Upper lobe of left lung (tissue), 6 donors: Measurements from ENCODE around the gene IRF5. TPM values are rescaled to one million over a fixed set of nuclear protein-coding genes. Genes with fewer than 3 reads are reported as not detected.

Experiments used
- ATAC-seq, 2 donors: fragments of 200-7000 bp; cut with Tn5 transposase; one replicate each; pipeline ENCODE4 v1.9.1; 2022; ENCODE audit warnings: mild to moderate bottlenecking in 2 of 2, moderate library complexity in 2 of 2; ENCODE audit not compliant: low FRiP score in 2 of 2
- DNase-seq, 2 donors: peaks; one replicate each; pipeline ENCODE4 v3.0.0-alpha.2; 2019 to 2020
- H3K27ac ChIP-seq, 4 donors: fragments of 200-600 bp; sonication (generic); one replicate each; pipeline ENCODE4 v1.5.1; 2016 to 2019
- H3K27me3 ChIP-seq, 4 donors: fragments of 200-600 bp; sonication (generic); one replicate each; pipeline ENCODE4 v1.5.1; 2017 to 2019
- H3K36me3 ChIP-seq, 4 donors: fragments of 200-600 bp; sonication (generic); one replicate each; pipeline ENCODE4 v1.5.1; 2016 to 2019
- H3K4me1 ChIP-seq, 4 donors: fragments of 200-600 bp; sonication (generic); one replicate each; pipeline ENCODE4 v1.5.1; 2018 to 2019
- H3K4me3 ChIP-seq, 4 donors: fragments of 200-600 bp; sonication (generic); one replicate each; pipeline ENCODE4 v1.5.1; 2017 to 2019; ENCODE audit warnings: mild to moderate bottlenecking in 2 of 4, moderate library complexity in 1 of 4
- H3K9me3 ChIP-seq, 4 donors: fragments of 200-600 bp; sonication (generic); one replicate each; pipeline ENCODE4 v1.5.1; 2018 to 2019
- EP300 ChIP-seq, 4 donors: sonication (generic); formaldehyde crosslinking; IDR thresholded peaks; one replicate each; pipeline ENCODE4 v1.5.1; 2017; ENCODE audit warnings: antibody characterized with exemption in 4 of 4, control low read depth in 2 of 4
- POLR2A ChIP-seq, 4 donors: fragments of 450-650 bp; IDR thresholded peaks; one replicate each; pipeline ENCODE4 v1.5.1; 2016 to 2017; ENCODE audit warnings: antibody characterized with exemption in 4 of 4, mild to moderate bottlenecking in 2 of 4
- POLR2AphosphoS5 ChIP-seq, 2 donors: sonication (generic); formaldehyde crosslinking; IDR thresholded peaks; one replicate each; pipeline ENCODE4 v1.5.1; 2017; ENCODE audit warnings: antibody characterized with exemption in 2 of 2
- WGBS, 2 donors: methylation state at CpG; one replicate each; pipeline ENCODE4 v1.1.5; 2017 to 2018; 5-methylcytosine and 5-hydroxymethylcytosine counted together
- total RNA-seq, 6 donors: library from RNA; depleted of rRNA in 4 of 6; stranded (reverse); fragments of >200 nt in 4 of 6; gene quantifications; one replicate each; pipeline versions ENCODE4 v1.1.0 to v1.2.1, GENCODE V29; 2016 to 2021
- TF ChIP-seq, protein P1 (sequence below), 6 experiments: fragments of 450-650 bp in 4 of 6; fragments of 200-600 bp in 2 of 6; sonication (generic) in 2 of 6; IDR thresholded peaks; one replicate each; pipeline ENCODE4 v1.5.1; 2016 to 2019; ENCODE audit warnings: antibody characterized with exemption in 6 of 6
- donor health status: DM: no; HTN: no; CAD: no; lungs with moderate emphysema.
- donor health status: DM: no; HTN: yes; CAD: no; lungs with severe emphysema.

Gene IRF5
- total RNA-seq, 6 donors from 2014 or later: 10.7 to 83.8 (median 45.8) TPM

- H3K36me3 ChIP-seq: peaks cover 0 to 13% (median 1%) of the 10 kb centered on the region in 4 donors
- TF ChIP-seq EP300 (IDR thresholded peaks at IDR 0.05) (no peak), POLR2A (IDR thresholded peaks at IDR 0.05) (no peak), POLR2AphosphoS5 (IDR thresholded peaks at IDR 0.05) (no peak)
- TF ChIP-seq, protein P1, sequence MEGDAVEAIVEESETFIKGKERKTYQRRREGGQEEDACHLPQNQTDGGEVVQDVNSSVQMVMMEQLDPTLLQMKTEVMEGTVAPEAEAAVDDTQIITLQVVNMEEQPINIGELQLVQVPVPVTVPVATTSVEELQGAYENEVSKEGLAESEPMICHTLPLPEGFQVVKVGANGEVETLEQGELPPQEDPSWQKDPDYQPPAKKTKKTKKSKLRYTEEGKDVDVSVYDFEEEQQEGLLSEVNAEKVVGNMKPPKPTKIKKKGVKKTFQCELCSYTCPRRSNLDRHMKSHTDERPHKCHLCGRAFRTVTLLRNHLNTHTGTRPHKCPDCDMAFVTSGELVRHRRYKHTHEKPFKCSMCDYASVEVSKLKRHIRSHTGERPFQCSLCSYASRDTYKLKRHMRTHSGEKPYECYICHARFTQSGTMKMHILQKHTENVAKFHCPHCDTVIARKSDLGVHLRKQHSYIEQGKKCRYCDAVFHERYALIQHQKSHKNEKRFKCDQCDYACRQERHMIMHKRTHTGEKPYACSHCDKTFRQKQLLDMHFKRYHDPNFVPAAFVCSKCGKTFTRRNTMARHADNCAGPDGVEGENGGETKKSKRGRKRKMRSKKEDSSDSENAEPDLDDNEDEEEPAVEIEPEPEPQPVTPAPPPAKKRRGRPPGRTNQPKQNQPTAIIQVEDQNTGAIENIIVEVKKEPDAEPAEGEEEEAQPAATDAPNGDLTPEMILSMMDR (IDR thresholded peaks at IDR 0.05): no peak
- ATAC-seq: no peak
- H3K4me3 ChIP-seq: no peak overlapping the region
- WGBS, 2 donors: 69 to 72% methylated on average over 7 of the region's 7 CpGs
- no peak overlapping the region for H3K27ac ChIP-seq
- no peak for DNase-seq
- peaks cover 0 to 9% (median 6%) of the 10 kb centered on the region in 4 donors for H3K4me1 ChIP-seq
- H3K9me3 ChIP-seq: no peaks in the 10 kb centered on the region
- no peaks in the 10 kb centered on the region for H3K27me3 ChIP-seq
These were observed 6.9 kb downstream of the IRF5 start for GRCh38 chr7:128944487-128945236.

DNA sequence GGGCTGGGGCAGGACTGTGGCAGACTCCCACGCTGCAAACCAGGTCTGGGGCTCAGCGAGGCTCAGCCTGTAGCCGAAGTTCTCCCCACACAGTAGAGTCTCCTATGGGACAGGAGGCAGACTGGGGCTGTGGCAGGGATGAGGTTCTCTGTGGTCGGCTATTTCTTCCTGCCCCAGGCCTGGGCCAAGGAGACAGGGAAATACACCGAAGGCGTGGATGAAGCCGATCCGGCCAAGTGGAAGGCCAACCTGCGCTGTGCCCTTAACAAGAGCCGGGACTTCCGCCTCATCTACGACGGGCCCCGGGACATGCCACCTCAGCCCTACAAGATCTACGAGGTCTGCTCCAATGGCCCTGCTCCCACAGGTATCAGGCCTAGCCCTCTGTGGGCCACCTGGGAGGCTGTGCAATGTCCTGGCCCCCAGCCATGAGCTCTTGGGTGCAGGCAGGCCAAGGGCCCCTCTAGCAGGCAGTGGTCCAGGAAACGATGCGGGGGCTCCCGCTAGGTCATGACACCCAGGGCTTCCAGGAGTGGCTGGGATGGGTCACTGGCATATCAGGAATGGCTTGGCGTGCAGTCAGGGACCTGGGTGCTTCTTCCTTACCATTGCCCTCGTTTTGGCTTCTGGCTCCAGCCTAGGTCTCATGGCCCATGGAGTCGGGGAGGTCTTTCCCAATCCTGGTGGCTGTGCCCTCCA, 8.1 kb downstream of the IRF5 start:
- Histone ChIP-seq H3K36me3 (peaks cover 0 to 13% (median 1%) of the 10 kb centered on the region in 4 donors), H3K27me3 (no peaks in the 10 kb centered on the region), H3K4me1 (peaks cover 0 to 9% (median 6%) of the 10 kb centered on the region in 4 donors), H3K4me3 (no peak overlapping the region), H3K9me3 (no peaks in the 10 kb centered on the region), H3K27ac (no peak overlapping the region)
- 83 to 92% methylated on average over 7 to 20 of the region's 21 CpGs for WGBS, 2 donors
- ATAC-seq (no peak), DNase-seq (no peak)
- no peak for TF ChIP-seq EP300 (IDR thresholded peaks at IDR 0.05)

GRCh38 chr7:128946936-128947830, 9.5 kb downstream of the IRF5 start:
- WGBS, 2 donors: 86 to 91% methylated on average over 15 to 17 of the region's 22 CpGs
- Histone ChIP-seq H3K4me1 (peaks cover 0 to 7% (median 3%) of the 10 kb centered on the region in 4 donors), H3K36me3 (peaks cover 0 to 13% (median 5%) of the 10 kb centered on the region in 4 donors), H3K4me3 (no peak overlapping the region), H3K9me3 (no peaks in the 10 kb centered on the region), H3K27ac (no peak overlapping the region), H3K27me3 (no peaks in the 10 kb centered on the region)
- TF ChIP-seq, protein P1 (IDR thresholded peaks at IDR 0.05): peak in 1 of 6 experiments; percentile 4
- TF ChIP-seq POLR2AphosphoS5 (IDR thresholded peaks at IDR 0.05): no peak
- ATAC-seq (no peak), DNase-seq (peak in 1 of 2 donors; percentile 74)

DNA sequence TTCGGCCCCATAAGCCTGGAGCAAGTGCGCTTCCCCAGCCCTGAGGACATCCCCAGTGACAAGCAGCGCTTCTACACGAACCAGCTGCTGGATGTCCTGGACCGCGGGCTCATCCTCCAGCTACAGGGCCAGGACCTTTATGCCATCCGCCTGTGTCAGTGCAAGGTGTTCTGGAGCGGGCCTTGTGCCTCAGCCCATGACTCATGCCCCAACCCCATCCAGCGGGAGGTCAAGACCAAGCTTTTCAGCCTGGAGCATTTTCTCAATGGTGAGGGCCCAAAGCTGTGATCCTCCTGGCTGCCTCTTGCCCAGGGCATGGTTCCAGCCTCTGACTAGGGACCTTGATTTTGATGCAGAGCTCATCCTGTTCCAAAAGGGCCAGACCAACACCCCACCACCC, 10.1 kb downstream of the IRF5 start:
- ATAC-seq: peak in 1 of 2 donors; percentile 32
- Histone ChIP-seq H3K36me3 (peaks cover 2 to 15% (median 9%) of the 10 kb centered on the region in 4 donors), H3K27ac (no peak overlapping the region), H3K4me3 (no peak overlapping the region), H3K9me3 (no peaks in the 10 kb centered on the region), H3K27me3 (no peaks in the 10 kb centered on the region), H3K4me1 (peaks cover 0 to 7% (median 3%) of the 10 kb centered on the region in 4 donors)
- DNase-seq: no peak
- WGBS, 2 donors: 88 to 97% methylated on average over 8 to 9 of the region's 9 CpGs
- TF ChIP-seq EP300 (IDR thresholded peaks at IDR 0.05) (no peak), POLR2A (IDR thresholded peaks at IDR 0.05) (no peak), POLR2AphosphoS5 (IDR thresholded peaks at IDR 0.05) (no peak)
- TF ChIP-seq, protein P1 (IDR thresholded peaks at IDR 0.05): no peak
